ENCODE data around the gene C16orf74.

Gene C16orf74

DNA sequence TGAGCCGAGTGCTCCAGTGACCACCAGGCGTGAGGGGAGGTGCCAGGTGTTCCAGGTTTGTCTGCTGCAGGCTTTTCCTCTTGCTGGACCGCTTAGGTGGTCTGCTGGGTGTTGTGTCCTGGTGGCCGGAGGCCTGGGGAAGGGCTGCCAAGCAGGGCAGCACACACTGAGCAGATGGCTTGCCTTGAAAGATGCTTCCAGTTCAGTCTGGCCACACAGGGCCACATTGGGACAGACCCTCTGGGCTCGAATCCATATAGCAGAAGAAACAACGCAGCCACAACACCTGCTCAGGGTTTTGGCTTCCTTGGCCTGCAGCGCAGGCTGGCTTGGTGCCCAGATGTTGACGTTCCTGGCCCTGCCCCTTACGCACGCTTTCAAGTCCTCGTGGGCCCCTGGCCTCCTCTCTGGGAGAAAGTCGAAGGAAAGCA, 87.0 kb downstream of the C16orf74 start:
- no peak overlapping the region for H3K4me3 ChIP-seq (replicated peaks; ENCODE audit: low read depth, low read length)
- DNase-seq (ENCODE audit: low read depth) = no peak
- TF ChIP-seq, protein P1, sequence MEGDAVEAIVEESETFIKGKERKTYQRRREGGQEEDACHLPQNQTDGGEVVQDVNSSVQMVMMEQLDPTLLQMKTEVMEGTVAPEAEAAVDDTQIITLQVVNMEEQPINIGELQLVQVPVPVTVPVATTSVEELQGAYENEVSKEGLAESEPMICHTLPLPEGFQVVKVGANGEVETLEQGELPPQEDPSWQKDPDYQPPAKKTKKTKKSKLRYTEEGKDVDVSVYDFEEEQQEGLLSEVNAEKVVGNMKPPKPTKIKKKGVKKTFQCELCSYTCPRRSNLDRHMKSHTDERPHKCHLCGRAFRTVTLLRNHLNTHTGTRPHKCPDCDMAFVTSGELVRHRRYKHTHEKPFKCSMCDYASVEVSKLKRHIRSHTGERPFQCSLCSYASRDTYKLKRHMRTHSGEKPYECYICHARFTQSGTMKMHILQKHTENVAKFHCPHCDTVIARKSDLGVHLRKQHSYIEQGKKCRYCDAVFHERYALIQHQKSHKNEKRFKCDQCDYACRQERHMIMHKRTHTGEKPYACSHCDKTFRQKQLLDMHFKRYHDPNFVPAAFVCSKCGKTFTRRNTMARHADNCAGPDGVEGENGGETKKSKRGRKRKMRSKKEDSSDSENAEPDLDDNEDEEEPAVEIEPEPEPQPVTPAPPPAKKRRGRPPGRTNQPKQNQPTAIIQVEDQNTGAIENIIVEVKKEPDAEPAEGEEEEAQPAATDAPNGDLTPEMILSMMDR (IDR thresholded peaks at IDR 0.05; ENCODE audit: low read length, missing control alignments) = no peak

DNA sequence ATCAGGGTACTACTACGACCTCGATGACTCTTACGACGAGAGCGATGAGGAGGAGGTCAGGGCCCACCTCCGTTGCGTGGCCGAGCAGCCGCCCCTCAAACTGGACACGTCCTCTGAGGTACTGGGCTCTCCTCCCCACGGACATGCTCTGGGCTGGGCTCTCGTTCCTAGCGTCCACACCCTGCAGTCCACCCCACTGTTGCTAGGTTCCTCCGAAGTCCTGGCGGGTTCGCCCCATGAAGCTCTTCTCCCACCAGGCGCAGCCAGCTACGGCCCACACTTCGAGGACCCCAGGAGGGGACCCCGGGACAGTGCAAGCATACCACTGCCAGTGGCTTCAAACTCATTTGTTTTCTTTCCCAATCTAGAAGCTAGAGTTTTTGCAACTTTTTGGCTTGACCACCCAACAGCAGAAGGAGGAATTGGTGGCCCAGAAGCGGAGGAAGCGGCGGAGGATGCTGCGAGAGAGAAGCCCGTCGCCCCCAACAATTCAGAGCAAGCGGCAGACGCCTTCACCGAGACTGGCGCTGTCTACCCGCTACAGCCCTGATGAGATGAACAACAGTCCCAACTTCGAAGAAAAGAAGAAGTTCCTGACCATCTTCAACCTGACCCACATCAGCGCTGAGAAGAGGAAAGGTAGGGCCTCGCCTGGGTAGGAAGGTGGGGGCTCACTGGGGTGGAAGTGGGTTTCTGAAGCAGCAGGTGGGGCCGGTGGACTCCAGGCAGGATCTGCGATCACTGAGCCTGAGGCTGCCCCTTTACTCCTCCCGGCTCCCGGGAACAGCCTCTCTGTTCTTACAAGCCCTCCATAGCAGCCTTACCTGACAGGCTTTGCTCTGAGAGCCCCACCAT, 87.7 kb downstream of the C16orf74 start:
- TF ChIP-seq, protein P1 (IDR thresholded peaks at IDR 0.05; ENCODE audit: low read length, missing control alignments) = no peak
- no peak for DNase-seq (ENCODE audit: low read depth)
- H3K4me3 ChIP-seq (replicated peaks; ENCODE audit: low read depth, low read length) = no peak overlapping the region

DNA sequence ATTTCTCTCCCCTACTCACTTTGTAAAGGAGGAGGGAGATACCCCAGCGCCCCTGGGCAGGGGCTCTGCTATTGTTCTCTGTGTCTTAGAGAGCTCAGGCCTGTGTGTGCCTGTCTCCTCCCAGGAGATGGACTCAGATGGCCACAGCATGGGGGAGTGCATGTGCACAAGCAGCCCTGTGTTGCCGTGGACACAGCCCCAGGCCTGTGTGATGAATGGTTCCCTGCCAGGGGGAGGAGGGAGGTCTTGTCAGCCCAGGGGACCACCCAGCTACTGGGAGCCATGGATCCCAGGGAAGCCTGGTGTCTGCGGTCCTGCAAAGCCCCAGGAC, 88.4 kb downstream of the C16orf74 start:
- TF ChIP-seq, protein P1 (IDR thresholded peaks at IDR 0.05; ENCODE audit: low read length, missing control alignments) = no peak
- no peak for DNase-seq (ENCODE audit: low read depth)
- no peak overlapping the region for H3K4me3 ChIP-seq (replicated peaks; ENCODE audit: low read depth, low read length)

DNA sequence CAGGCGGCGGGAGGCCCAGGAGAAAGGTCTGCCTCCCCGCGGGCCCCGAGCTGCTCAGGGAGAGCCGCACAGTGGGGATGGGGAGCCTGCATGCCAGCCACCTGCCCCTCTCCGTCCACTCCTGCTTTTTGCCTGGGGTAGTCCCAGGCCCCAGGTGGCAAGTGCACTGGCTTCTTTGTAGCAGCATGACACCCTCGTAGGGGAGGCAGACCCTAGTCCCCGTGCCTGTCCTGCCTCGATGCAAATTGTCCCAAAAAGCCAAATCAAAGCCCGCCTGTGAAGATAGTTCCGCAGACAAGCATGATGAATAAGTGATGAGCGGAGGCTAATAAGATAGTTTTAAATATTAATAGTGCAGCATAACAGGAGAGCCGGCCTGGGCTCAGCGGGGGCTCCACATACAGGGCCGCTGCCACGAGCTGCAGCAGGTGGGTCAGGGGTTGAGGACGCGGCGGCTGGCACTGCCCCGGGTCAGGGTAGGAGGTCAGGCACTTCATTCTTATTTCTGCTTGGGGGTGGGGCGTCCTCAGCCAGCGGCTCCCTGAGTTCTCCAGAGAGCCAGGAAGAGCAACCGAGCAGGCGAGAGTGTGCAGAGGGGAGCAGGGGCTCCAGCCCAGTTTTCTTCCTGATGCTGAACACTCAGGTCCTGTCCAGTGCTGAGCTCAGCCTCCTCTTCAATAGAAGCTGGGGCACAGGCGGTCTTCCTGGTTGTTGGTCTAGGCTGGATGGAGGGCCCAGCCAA, 89.0 kb downstream of the C16orf74 start:
- DNase-seq (ENCODE audit: low read depth) = no peak
- H3K4me3 ChIP-seq (replicated peaks; ENCODE audit: low read depth, low read length) = no peak overlapping the region
- TF ChIP-seq, protein P1 (IDR thresholded peaks at IDR 0.05; ENCODE audit: low read length, missing control alignments) = no peak

DNA sequence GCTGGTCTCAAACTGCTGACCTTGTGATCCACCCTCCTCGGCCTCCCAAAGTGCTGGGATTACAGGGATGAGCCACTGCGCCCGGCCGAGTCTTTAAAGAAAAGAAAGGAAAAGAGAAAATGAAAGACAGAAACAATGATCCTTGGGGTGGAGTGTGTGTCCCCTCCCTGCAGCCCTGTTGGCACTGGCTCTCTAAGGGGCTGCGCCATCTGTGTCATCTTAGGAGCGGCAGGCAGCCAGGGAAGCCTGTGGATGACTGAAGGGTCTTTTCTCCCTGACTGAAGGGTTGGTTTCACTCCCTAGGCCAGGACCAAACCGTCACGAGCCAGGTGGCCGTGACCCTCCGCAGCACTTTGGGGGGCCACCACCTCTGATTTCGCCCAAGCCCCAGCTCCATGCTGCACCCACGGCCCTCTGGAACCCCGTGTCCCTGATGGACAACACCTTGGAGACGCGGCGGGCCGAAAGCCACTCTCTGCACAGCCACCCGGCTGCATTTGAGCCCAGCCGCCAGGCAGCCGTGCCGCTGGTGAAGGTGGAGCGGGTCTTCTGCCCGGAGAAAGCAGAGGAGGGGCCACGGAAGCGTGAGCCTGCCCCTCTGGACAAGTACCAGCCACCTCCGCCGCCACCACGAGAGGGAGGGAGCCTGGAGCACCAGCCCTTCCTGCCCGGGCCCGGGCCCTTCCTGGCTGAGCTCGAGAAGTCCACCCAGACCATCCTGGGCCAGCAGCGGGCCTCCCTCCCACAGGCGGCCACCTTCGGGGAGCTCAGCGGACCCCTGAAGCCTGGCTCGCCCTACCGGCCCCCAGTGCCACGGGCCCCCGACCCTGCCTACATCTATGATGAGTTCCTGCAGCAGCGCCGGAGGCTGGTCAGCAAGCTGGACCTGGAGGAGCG, 89.8 kb downstream of the C16orf74 start:
- H3K4me3 ChIP-seq (replicated peaks; ENCODE audit: low read depth, low read length) = no peak overlapping the region
- TF ChIP-seq, protein P1 (IDR thresholded peaks at IDR 0.05; ENCODE audit: low read length, missing control alignments) = no peak
- no peak for DNase-seq (ENCODE audit: low read depth)

DNA sequence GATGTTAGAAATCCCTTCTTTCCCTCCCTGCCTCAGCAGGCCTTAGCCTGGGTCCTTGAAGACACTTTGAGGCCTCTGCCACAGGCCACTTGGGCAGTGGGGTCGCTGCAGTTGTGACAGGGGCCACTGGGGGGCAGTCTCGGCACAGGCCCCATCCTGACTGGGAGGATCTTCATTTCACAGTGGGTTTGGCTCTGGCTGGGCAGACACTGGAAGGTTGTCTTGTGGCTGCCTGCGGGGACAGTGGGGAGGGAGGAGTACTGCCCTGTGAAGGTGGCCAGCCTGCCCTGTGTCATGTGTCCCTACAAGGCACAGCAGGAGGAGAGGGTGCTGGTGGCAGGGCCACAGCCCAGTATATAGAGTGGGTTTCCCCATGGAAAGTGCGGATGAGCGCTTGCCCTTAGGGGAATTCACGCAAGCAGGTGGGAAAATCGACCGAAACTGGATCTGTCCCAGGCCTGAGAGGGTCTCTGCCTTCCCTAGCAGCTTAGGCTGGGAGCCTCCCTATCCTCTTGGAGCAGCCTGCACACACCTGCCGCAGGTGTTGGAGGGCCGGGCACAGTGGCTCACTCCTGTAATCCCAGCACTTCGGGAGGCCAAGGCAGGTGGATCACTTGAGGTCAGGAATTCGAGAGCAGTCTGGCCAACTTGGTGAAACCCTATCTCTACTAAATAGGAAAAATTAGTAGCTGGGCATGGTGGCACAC, 90.9 kb downstream of the C16orf74 start:
- H3K4me3 ChIP-seq (replicated peaks; ENCODE audit: low read depth, low read length) = no peak overlapping the region

More for the DNA sequence above, 90.9 kb downstream of the C16orf74 start:
- TF ChIP-seq, protein P1 (IDR thresholded peaks at IDR 0.05; ENCODE audit: low read length, missing control alignments) = peak; percentile 96
- DNase-seq (ENCODE audit: low read depth) = peak; percentile 64
